Measurements from ENCODE around the gene INPP4B.
"Not testable (repeated sequence)": the region's sequence is repeated elsewhere in the genome, so short reads cannot be mapped to it uniquely, and the experiment has no call there.

INPP4B gene

GRCh38 chr4:142539796-142540482 is 306.2 kb downstream of the INPP4B start:
- no peaks in the 10 kb centered on the region for H3K27me3 ChIP-seq (ENCODE audit: control insufficient read depth, insufficient read depth, low read length)
- no peak overlapping the region for H3K9ac ChIP-seq (ENCODE audit: low read length)
- H3K4me3 ChIP-seq (ENCODE audit: low read length) = no peak overlapping the region
- no peaks in the 10 kb centered on the region for H3K36me3 ChIP-seq (ENCODE audit: control insufficient read depth, insufficient read depth, low read length)
- no peak overlapping the region for H3K27ac ChIP-seq (ENCODE audit: low read depth, low read length)
- no peaks in the 10 kb centered on the region for H3K4me1 ChIP-seq (ENCODE audit: control insufficient read depth, insufficient read depth, low read length)

GRCh38 chr4:142535009-142535408 is 311.1 kb downstream of the INPP4B start:
- Histone ChIP-seq H3K9ac (ENCODE audit: low read length) (no peak overlapping the region), H3K27me3 (ENCODE audit: control insufficient read depth, insufficient read depth, low read length) (no peaks in the 10 kb centered on the region), H3K4me3 (ENCODE audit: low read length) (no peak overlapping the region), H3K27ac (ENCODE audit: low read depth, low read length) (no peak overlapping the region), H3K4me1 (ENCODE audit: control insufficient read depth, insufficient read depth, low read length) (no peaks in the 10 kb centered on the region), H3K36me3 (ENCODE audit: control insufficient read depth, insufficient read depth, low read length) (no peaks in the 10 kb centered on the region)

- no peaks in the 10 kb centered on the region for H3K36me3 ChIP-seq (ENCODE audit: control insufficient read depth, insufficient read depth, low read length)
- H3K27me3 ChIP-seq (ENCODE audit: control insufficient read depth, insufficient read depth, low read length) = no peaks in the 10 kb centered on the region
- no peak overlapping the region for H3K27ac ChIP-seq (ENCODE audit: low read depth, low read length)
- H3K4me1 ChIP-seq (ENCODE audit: control insufficient read depth, insufficient read depth, low read length) = no peaks in the 10 kb centered on the region
- H3K9ac ChIP-seq (ENCODE audit: low read length) = no peak overlapping the region
- no peak overlapping the region for H3K4me3 ChIP-seq (ENCODE audit: low read length)
These were observed 314.0 kb downstream of the INPP4B start for GRCh38 chr4:142532054-142532453.

- no peaks in the 10 kb centered on the region for H3K36me3 ChIP-seq (ENCODE audit: control insufficient read depth, insufficient read depth, low read length)
- H3K27me3 ChIP-seq (ENCODE audit: control insufficient read depth, insufficient read depth, low read length) = no peaks in the 10 kb centered on the region
- H3K4me3 ChIP-seq (ENCODE audit: low read length) = no peak overlapping the region
- no peak overlapping the region for H3K9ac ChIP-seq (ENCODE audit: low read length)
- H3K4me1 ChIP-seq (ENCODE audit: control insufficient read depth, insufficient read depth, low read length) = no peaks in the 10 kb centered on the region
- no peak overlapping the region for H3K27ac ChIP-seq (ENCODE audit: low read depth, low read length)
These were observed 315.4 kb downstream of the INPP4B start for GRCh38 chr4:142530728-142531127.

GRCh38 chr4:142528433-142528832 is 317.7 kb downstream of the INPP4B start:
- H3K27me3 ChIP-seq (ENCODE audit: control insufficient read depth, insufficient read depth, low read length) = no peaks in the 10 kb centered on the region
- H3K27ac ChIP-seq (ENCODE audit: low read depth, low read length) = no peak overlapping the region
- no peaks in the 10 kb centered on the region for H3K36me3 ChIP-seq (ENCODE audit: control insufficient read depth, insufficient read depth, low read length)
- H3K9ac ChIP-seq (ENCODE audit: low read length) = no peak overlapping the region
- H3K4me3 ChIP-seq (ENCODE audit: low read length) = no peak overlapping the region
- no peaks in the 10 kb centered on the region for H3K4me1 ChIP-seq (ENCODE audit: control insufficient read depth, insufficient read depth, low read length)

- H3K9ac ChIP-seq (ENCODE audit: low read length) = no peak overlapping the region
- no peaks in the 10 kb centered on the region for H3K36me3 ChIP-seq (ENCODE audit: control insufficient read depth, insufficient read depth, low read length)
- H3K4me1 ChIP-seq (ENCODE audit: control insufficient read depth, insufficient read depth, low read length) = no peaks in the 10 kb centered on the region
- no peaks in the 10 kb centered on the region for H3K27me3 ChIP-seq (ENCODE audit: control insufficient read depth, insufficient read depth, low read length)
- H3K4me3 ChIP-seq (ENCODE audit: low read length) = no peak overlapping the region
- no peak overlapping the region for H3K27ac ChIP-seq (ENCODE audit: low read depth, low read length)
These were observed 323.0 kb downstream of the INPP4B start for GRCh38 chr4:142523111-142523510.

GRCh38 chr4:142519342-142519741 is 326.8 kb downstream of the INPP4B start:
- no peak overlapping the region for H3K9ac ChIP-seq (ENCODE audit: low read length)
- H3K36me3 ChIP-seq (ENCODE audit: control insufficient read depth, insufficient read depth, low read length) = no peaks in the 10 kb centered on the region
- no peaks in the 10 kb centered on the region for H3K27me3 ChIP-seq (ENCODE audit: control insufficient read depth, insufficient read depth, low read length)
- no peak overlapping the region for H3K4me3 ChIP-seq (ENCODE audit: low read length)
- no peaks in the 10 kb centered on the region for H3K4me1 ChIP-seq (ENCODE audit: control insufficient read depth, insufficient read depth, low read length)
- no peak overlapping the region for H3K27ac ChIP-seq (ENCODE audit: low read depth, low read length)

GRCh38 chr4:142516686-142517526 is 329.2 kb downstream of the INPP4B start:
- no peak overlapping the region for H3K27ac ChIP-seq (ENCODE audit: low read depth, low read length)
- no peaks in the 10 kb centered on the region for H3K27me3 ChIP-seq (ENCODE audit: control insufficient read depth, insufficient read depth, low read length)
- H3K4me1 ChIP-seq (ENCODE audit: control insufficient read depth, insufficient read depth, low read length) = no peaks in the 10 kb centered on the region
- H3K4me3 ChIP-seq (ENCODE audit: low read length) = no peak overlapping the region
- H3K36me3 ChIP-seq (ENCODE audit: control insufficient read depth, insufficient read depth, low read length) = no peaks in the 10 kb centered on the region
- H3K9ac ChIP-seq (ENCODE audit: low read length) = no peak overlapping the region

GRCh38 chr4:142512161-142512560 is 333.9 kb downstream of the INPP4B start:
- Histone ChIP-seq H3K27ac (ENCODE audit: low read depth, low read length) (no peak overlapping the region), H3K4me3 (ENCODE audit: low read length) (no peak overlapping the region), H3K9ac (ENCODE audit: low read length) (no peak overlapping the region), H3K4me1 (ENCODE audit: control insufficient read depth, insufficient read depth, low read length) (no peaks in the 10 kb centered on the region), H3K27me3 (ENCODE audit: control insufficient read depth, insufficient read depth, low read length) (no peaks in the 10 kb centered on the region), H3K36me3 (ENCODE audit: control insufficient read depth, insufficient read depth, low read length) (no peaks in the 10 kb centered on the region)

- Histone ChIP-seq H3K27ac (ENCODE audit: low read depth, low read length) (no peak overlapping the region), H3K9ac (ENCODE audit: low read length) (no peak overlapping the region), H3K4me1 (ENCODE audit: control insufficient read depth, insufficient read depth, low read length) (no peaks in the 10 kb centered on the region), H3K36me3 (ENCODE audit: control insufficient read depth, insufficient read depth, low read length) (no peaks in the 10 kb centered on the region), H3K4me3 (ENCODE audit: low read length) (no peak overlapping the region), H3K27me3 (ENCODE audit: control insufficient read depth, insufficient read depth, low read length) (no peaks in the 10 kb centered on the region)
These were observed 336.2 kb downstream of the INPP4B start for GRCh38 chr4:142509881-142510280.

GRCh38 chr4:142509381-142509780 is 336.7 kb downstream of the INPP4B start:
- H3K4me1 ChIP-seq (ENCODE audit: control insufficient read depth, insufficient read depth, low read length); H3K9ac ChIP-seq (ENCODE audit: low read length); H3K4me3 ChIP-seq (ENCODE audit: low read length); H3K27me3 ChIP-seq (ENCODE audit: control insufficient read depth, insufficient read depth, low read length); H3K27ac ChIP-seq (ENCODE audit: low read depth, low read length); H3K36me3 ChIP-seq (ENCODE audit: control insufficient read depth, insufficient read depth, low read length): not testable (repeated sequence)

GRCh38 chr4:142500966-142501365 is 345.1 kb downstream of the INPP4B start:
- Histone ChIP-seq H3K9ac (ENCODE audit: low read length) (no peak overlapping the region), H3K27ac (ENCODE audit: low read depth, low read length) (no peak overlapping the region), H3K27me3 (ENCODE audit: control insufficient read depth, insufficient read depth, low read length) (no peaks in the 10 kb centered on the region)

GRCh38 chr4:142497606-142498005 is 348.5 kb downstream of the INPP4B start:
- no peak overlapping the region for H3K9ac ChIP-seq (ENCODE audit: low read length)
- H3K27ac ChIP-seq (ENCODE audit: low read depth, low read length) = no peak overlapping the region
- no peaks in the 10 kb centered on the region for H3K4me1 ChIP-seq (ENCODE audit: control insufficient read depth, insufficient read depth, low read length)
- H3K4me3 ChIP-seq (ENCODE audit: low read length) = no peak overlapping the region
- H3K36me3 ChIP-seq (ENCODE audit: control insufficient read depth, insufficient read depth, low read length) = no peaks in the 10 kb centered on the region
- H3K27me3 ChIP-seq (ENCODE audit: control insufficient read depth, insufficient read depth, low read length) = no peaks in the 10 kb centered on the region

More at GRCh38 chr4:142500966-142501365, 345.1 kb downstream of the INPP4B start:
- H3K4me3 ChIP-seq (ENCODE audit: low read length) = no peak overlapping the region
- no peaks in the 10 kb centered on the region for H3K36me3 ChIP-seq (ENCODE audit: control insufficient read depth, insufficient read depth, low read length)
- H3K4me1 ChIP-seq (ENCODE audit: control insufficient read depth, insufficient read depth, low read length) = no peaks in the 10 kb centered on the region
